GM12878 (cell line): ENCODE results near the gene PABPC1L. TPM values are rescaled to one million over a fixed set of nuclear protein-coding genes. Genes with fewer than 3 reads are reported as not detected.
A peak's percentile ranks its signal among the peaks of the same experiment; 100 is the strongest.

Experiments
- MLLT1 ChIP-seq: fragments of 450-650 bp; IDR thresholded peaks from 2 replicates; pipeline ENCODE4 v1.6.1; 2016; ENCODE audit warnings: mild to moderate bottlenecking
- MTA2 ChIP-seq: fragments of 450-650 bp; IDR thresholded peaks from 2 replicates; pipeline ENCODE4 v1.6.1; 2016; ENCODE audit warnings: low read depth, mild to moderate bottlenecking, moderate library complexity
- NKRF ChIP-seq: fragments of 450-650 bp; conservative IDR thresholded peaks from 2 replicates; pipeline ENCODE4 v1.6.1; 2017; ENCODE audit warnings: mild to moderate bottlenecking, moderate library complexity
- NR2F1 ChIP-seq: fragments of 450-650 bp; conservative IDR thresholded peaks from 2 replicates; pipeline ENCODE4 v1.6.1; 2017; ENCODE audit warnings: mild to moderate bottlenecking
- PKNOX1 ChIP-seq: fragments of 450-650 bp; IDR thresholded peaks from 2 replicates; pipeline ENCODE4 v1.6.1; 2016; ENCODE audit warnings: mild to moderate bottlenecking
- WRNIP1 ChIP-seq: IDR thresholded peaks from 2 replicates; pipeline ENCODE4 v1.6.1; 2011; ENCODE audit warnings: low read depth, low read length, improper control_type of control experiment, borderline replicate concordance
- polyA plus RNA-seq, 11 experiments: library from polyadenylated mRNA; depleted of rRNA in 4 of 11; unstranded in 6 of 11; stranded (reverse) in 5 of 11; fragments of >200 nt; fragmentation: Nextera tagmentation in 4 of 11; fragmentation: Illumina TruSeq in 1 of 11; extraction: Ambion mirVana in 4 of 11; extraction: Trizol in 1 of 11; gene quantifications; 1 replicate in 1 of 11; 2 replicates in 10 of 11; pipeline versions ENCODE4 v1.2.1 to v1.2.3, GENCODE V29; 2011 to 2016; ENCODE audit warnings: inconsistent platforms in 2 of 11, missing spikeins in 2 of 11, low read depth in 1 of 11
- total RNA-seq, 4 experiments: library from RNA; depleted of rRNA in 3 of 4; stranded (reverse); fragments of >200 nt in 3 of 4; fragmentation: Illumina TruSeq in 1 of 4; extraction: Trizol in 1 of 4; gene quantifications; 2 replicates each; pipeline versions ENCODE4 v1.2.1 to v1.2.3, GENCODE V29; 2013 to 2021

PABPC1L gene
- total and polyA plus RNA-seq, 10 of the 15 experiments (the other 5 are each of a cell fraction or from before 2014, with no cell fraction given): 6.1 to 66.8 (median 11.9) TPM

GRCh38 chr20:44963325-44964215 is 53.7 kb downstream of the PABPC1L start (continued):
- TF ChIP-seq NKRF: no peak
- TF ChIP-seq NR2F1: peak; percentile 41; the same call in 1 of the 2 replicates
- peak; percentile 49; the same call in 1 of the 2 replicates for TF ChIP-seq MLLT1
- TF ChIP-seq WRNIP1: no peak
- peak; percentile 71 for TF ChIP-seq PKNOX1
- peak; percentile 67; the same call in 1 of the 2 replicates for TF ChIP-seq MTA2
